BJ (cell line): ENCODE measurements around the gene MT1M. TPM values are rescaled to one million over a fixed set of nuclear protein-coding genes. Genes with fewer than 3 reads are reported as not detected.

ENCODE experiments used
- CTCF ChIA-PET: fragments of 350-600 bp; formaldehyde crosslinking; extraction: SDS; loops from one replicate; lab custom pipeline; 2021; ENCODE audit warnings: antibody characterized with exemption, inconsistent platforms; lab: Yijun Ruan, JAX
- POLR2A ChIA-PET: fragments of 300-600 bp; sonication (Branson Sonifier 250); formaldehyde crosslinking; extraction: SDS; loops from one replicate; lab custom pipeline; 2021; ENCODE audit warnings: antibody characterized with exemption; lab: Charles Lee
- DNase-seq: peaks from one replicate; pipeline ENCODE4 v3.0.0-alpha.2; 2011; ENCODE audit warnings: low read depth
- H3K27me3 ChIP-seq: 2 replicates; pipeline ENCODE4 v1.6.0; 2011; ENCODE audit warnings: low read length; ENCODE audit not compliant: control insufficient read depth, insufficient read depth
- H3K36me3 ChIP-seq: 2 replicates; pipeline ENCODE4 v1.5.1; 2011; ENCODE audit warnings: low read length; ENCODE audit not compliant: control insufficient read depth, insufficient read depth
- H3K4me3 ChIP-seq: 2 replicates; pipeline ENCODE4 v1.5.1; 2011; ENCODE audit warnings: low read depth, mild to moderate bottlenecking, control low read depth, low read length
- polyA plus RNA-seq: library from polyadenylated mRNA; depleted of rRNA; stranded (reverse); fragments of >200 nt; gene quantifications from 2 replicates; pipeline ENCODE4 v1.2.3, GENCODE V29; 2011
- TF ChIP-seq, protein P1 (sequence below): IDR thresholded peaks from 2 replicates; pipeline ENCODE4 v1.5.1; 2011; ENCODE audit warnings: low read depth, mild to moderate bottlenecking, control low read depth, inconsistent platforms, low read length, moderate library complexity; ENCODE audit not compliant: insufficient read depth

MT1M gene
- polyA plus RNA-seq, 1 experiment = 0.94 TPM

DNA sequence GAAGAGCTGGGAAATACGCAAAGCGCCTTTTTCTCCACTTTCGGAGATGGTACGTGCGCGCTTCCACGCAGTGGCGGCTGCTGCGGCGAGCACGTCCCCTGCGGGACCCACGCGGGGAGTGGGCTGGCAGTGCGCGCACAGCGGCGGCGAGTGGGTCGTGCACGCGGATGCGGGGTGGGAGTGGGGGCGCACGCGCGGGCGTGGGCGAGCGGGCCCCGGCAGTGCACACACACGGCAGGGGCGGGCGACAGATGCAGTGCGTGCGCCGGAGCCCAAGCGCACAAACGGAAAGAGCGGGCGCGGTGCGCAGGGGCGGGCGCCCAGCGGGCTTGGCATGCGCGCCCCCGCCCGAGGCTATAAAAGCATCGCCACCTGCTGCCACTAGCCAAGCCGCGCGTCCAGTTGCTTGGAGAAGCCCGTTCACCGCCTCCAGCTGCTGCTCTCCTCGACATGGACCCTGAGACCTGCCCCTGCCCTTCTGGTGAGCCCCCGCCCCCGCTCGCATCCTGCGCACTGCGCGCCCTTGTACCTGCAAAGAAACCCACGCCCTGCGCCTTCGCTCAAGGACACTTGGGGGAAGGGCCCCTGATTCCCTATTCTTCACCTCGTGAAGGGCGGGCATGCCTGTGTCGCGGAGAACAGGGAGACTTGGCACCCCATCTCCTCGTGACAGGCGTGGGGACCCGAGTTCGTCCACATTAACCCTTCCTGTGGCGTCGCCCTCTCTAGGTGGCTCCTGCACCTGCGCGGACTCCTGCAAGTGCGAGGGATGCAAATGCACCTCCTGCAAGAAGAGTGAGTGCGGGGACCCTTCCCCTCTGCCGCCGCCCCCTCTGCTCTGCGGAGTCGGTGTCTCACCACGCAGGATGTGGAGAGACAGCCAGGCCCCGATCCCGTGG lies 43.1 kb upstream of the MT1M start, which contains the start of gene MT3:
Gene MT3 (plus strand): TSS at position 388 of the 899 bp plus-strand sequence. CDS start 63 bp downstream, at position 451.
- ChIA-PET POLR2A (no interaction called here), CTCF (interaction anchor here (0.8 to 1.0 kb wide), 2 partner anchors 13 to 76 kb away, joined by 3 to 4 read pairs; no protein-coding TSS in a partner anchor)
- Histone ChIP-seq H3K36me3 (no peaks in the 10 kb centered on the region), H3K27me3 (peaks cover 34% of the 10 kb centered on the region), H3K4me3 (peak within 1 kb of the TSS; percentile 28)
- no peak for DNase-seq
- TF ChIP-seq, protein P1, sequence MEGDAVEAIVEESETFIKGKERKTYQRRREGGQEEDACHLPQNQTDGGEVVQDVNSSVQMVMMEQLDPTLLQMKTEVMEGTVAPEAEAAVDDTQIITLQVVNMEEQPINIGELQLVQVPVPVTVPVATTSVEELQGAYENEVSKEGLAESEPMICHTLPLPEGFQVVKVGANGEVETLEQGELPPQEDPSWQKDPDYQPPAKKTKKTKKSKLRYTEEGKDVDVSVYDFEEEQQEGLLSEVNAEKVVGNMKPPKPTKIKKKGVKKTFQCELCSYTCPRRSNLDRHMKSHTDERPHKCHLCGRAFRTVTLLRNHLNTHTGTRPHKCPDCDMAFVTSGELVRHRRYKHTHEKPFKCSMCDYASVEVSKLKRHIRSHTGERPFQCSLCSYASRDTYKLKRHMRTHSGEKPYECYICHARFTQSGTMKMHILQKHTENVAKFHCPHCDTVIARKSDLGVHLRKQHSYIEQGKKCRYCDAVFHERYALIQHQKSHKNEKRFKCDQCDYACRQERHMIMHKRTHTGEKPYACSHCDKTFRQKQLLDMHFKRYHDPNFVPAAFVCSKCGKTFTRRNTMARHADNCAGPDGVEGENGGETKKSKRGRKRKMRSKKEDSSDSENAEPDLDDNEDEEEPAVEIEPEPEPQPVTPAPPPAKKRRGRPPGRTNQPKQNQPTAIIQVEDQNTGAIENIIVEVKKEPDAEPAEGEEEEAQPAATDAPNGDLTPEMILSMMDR = no peak

DNA sequence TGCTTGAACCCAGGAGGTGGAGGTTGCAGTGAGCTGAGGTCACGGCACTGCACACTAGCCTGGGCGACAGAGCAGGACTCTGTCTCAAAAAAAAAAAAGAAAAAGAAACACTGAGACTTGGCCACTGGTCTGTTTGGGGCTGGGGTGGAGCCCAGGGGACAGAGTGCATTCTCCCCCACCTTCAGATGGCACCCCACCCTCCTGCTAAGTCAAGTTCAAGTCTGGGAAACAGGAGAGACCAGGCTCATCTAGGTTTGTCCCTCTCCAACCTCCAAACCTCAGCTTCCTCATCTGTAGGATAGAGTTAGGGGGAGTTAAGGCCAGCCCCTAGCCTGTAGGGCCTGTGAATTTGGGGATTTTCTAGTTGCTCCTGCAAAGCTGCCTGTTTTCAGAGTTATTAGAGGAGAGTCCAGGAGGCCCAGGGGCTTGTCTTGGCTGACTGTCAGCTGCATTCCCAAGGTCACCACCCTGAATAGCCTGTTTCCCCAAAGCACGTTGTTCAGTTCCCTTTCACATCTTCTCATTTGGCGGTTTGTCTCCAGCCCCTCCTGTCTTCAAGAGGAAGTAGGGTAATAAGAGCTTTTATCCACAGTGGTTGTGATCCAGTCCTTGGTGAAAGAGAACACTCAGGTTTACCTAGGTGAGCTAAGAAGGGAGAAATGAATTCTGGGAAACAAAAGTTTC lies 40.9 kb upstream of the MT1M start:
- POLR2A ChIA-PET = no interaction called here
- H3K36me3 ChIP-seq = no peaks in the 10 kb centered on the region
- peaks cover 35% of the 10 kb centered on the region for H3K27me3 ChIP-seq
- DNase-seq = no peak
- CTCF ChIA-PET = interaction anchor here (0.5 to 1.8 kb wide), 5 partner anchors 10 to 110 kb away, joined by 3 to 18 read pairs (median 6); no protein-coding TSS in a partner anchor
- no peak overlapping the region for H3K4me3 ChIP-seq
- TF ChIP-seq, protein P1 = no peak

DNA sequence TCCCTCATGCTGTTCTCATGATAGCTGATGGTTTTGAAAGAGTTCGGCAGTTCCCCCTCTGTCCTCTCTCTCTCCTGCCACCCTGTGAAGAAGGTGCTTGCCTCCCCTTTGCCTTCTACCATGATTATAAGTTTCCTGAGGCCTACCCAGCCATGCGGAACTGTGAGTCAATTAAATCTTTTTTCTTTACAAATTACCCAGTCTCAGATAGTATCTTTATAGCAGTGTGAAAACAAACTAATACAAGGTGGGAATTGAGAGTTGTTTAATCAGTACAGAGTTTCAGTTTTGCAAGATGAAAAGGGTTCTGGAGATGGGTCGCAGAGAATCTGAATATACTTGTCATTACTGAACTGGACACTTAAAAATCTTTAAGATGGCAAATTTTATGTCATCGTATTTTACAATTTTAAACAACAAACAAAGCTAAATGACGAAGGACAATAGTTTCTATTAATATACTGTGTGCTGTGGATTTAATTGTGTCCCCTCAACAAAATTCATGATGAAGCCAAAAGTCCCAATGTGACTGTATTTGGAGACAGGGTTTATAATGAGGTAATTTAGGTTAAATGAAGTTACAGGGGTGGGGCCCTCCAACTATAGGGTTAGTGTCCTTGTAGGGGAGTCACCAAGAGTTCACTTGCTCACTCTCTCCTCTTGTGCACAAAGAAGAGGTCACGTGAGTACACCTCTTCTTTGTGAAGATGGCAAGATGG lies 38.7 kb upstream of the MT1M start:
- Histone ChIP-seq H3K4me3 (no peak overlapping the region), H3K27me3 (peaks cover 29% of the 10 kb centered on the region), H3K36me3 (no peaks in the 10 kb centered on the region)
- TF ChIP-seq, protein P1 = no peak
- ChIA-PET POLR2A (no interaction called here), CTCF (no interaction called here)
- DNase-seq = no peak

DNA sequence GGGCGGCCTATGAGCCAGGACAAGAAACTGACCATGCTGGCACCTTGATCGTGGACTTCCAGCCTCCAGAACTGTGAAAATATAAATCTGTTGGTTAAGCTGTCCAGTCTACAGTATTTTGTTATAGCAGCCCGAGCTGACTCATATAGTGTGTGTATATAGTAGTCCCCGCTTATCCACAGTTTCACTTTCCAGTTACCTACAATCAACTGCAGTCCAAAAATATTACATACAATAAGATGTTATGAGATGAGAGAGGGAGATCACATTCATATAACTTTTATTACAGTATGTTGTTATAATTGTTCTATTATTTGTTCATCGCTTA lies 38.2 kb upstream of the MT1M start:
- no peak overlapping the region for H3K4me3 ChIP-seq
- no peak for DNase-seq
- H3K36me3 ChIP-seq = no peaks in the 10 kb centered on the region
- ChIA-PET POLR2A (no interaction called here), CTCF (interaction anchor here (1.3 kb wide), 1 partner anchor 17 kb away, joined by 3 read pairs; no protein-coding TSS in a partner anchor)
- peaks cover 26% of the 10 kb centered on the region for H3K27me3 ChIP-seq
- TF ChIP-seq, protein P1 = no peak
